Measurements from ENCODE around the gene RARRES2.

Gene RARRES2

DNA sequence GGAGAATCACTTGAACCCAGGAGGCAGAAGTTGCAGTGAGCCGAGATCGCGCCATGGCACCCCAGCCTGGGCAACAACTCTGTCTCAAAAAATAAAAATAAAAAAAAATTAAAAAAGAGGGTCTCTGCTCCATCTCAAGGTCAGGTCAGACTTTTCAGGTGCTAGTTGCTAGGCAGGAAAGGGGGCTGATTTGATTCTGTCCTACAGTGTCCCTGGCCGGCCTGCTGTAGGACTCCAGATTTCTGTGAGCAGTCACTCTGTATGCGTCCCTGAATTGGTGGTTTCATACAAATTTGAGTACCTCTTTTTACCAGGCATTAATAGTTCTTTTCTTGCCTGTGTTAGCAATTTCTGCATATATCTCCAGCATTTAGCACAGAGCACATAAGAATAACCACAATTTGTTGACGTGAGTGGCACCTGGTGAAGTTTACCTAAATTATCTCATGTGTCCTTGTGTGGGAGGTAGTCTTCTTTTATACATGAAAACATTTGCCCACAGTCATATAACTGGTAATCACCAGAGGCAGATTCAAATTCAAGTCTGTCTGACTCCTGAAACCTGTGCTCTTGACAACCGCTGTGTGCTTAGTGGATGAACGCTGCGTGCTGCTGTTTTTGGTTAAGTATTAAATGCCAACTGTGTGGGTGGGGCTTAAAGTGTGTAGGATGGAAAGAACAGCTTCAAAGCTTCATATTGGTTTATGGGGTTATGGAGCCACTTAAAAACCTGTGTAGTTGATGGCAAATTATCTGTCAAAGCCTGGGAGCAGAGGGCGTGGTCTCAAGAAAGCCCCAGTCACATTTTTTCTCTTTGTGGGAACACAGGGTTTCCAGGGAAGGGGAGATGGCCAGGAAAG is 34.5 kb upstream of the RARRES2 start:
- DNase-seq, result no peak

DNA sequence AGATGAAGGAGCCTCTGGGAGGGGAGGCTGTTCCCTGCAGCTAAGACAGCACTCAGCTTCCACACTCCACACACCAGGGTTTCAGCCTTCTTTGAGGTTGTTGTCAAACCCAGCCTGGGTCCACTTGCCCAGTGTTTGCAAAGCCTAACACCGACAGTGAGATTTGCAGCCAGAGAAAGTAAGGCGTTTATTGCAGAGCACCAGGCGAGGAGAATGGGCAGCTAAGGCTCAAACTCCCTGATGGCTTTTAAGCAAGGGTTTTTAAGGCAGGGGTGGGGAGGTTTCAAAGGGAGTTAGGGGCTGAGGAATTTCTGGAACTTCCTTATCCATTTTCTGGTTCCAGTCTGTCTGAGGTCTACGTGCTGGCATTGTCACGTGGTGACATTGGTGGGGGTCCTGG is 33.0 kb upstream of the RARRES2 start:
- no peak for DNase-seq

GRCh38 chr7:150374026-150374425 is 32.6 kb upstream of the RARRES2 start:
- no peak for DNase-seq

DNA sequence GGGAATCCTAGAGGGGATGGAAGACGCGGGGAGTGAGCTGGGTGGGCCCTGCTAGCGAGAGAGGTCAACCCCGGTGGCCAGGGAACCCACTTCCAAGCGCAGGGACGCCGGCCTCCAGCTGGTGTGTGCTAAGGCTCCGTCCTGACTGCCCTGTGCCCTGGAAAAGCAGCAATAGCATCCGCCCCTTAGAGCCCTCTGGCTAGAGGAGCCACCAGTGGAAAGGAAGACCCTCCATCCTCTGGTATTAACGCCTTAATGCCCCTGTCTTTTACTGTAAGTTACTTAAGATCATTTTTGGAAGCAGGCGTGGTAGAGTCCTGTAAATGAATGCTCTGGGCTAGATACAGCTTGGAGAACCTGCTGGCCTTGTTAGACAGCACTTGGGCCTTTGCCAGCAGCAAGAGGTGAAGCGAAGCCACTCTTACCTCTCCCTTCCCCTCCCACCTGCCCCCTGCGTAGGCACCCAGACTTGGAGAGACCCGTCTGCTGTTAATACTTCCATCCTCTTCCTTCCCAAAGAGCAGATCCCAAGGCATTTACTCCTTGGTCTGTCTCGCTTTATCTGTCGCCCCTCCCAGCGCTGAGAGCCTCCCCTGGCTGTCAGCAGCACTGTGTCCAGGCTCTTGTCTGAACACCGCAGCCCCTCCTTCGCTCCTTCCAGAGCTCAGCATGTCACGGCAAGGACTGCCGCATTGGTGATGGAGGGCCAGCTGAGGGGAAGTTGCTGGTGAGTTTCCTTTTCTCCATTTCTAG is 31.8 kb upstream of the RARRES2 start:
- no peak for DNase-seq

- DNase-seq, result no peak
Observed at GRCh38 chr7:150372271-150373048, 31.0 kb upstream of the RARRES2 start.

GRCh38 chr7:150371996-150372270 is 30.5 kb upstream of the RARRES2 start:
- DNase-seq, result no peak

DNA sequence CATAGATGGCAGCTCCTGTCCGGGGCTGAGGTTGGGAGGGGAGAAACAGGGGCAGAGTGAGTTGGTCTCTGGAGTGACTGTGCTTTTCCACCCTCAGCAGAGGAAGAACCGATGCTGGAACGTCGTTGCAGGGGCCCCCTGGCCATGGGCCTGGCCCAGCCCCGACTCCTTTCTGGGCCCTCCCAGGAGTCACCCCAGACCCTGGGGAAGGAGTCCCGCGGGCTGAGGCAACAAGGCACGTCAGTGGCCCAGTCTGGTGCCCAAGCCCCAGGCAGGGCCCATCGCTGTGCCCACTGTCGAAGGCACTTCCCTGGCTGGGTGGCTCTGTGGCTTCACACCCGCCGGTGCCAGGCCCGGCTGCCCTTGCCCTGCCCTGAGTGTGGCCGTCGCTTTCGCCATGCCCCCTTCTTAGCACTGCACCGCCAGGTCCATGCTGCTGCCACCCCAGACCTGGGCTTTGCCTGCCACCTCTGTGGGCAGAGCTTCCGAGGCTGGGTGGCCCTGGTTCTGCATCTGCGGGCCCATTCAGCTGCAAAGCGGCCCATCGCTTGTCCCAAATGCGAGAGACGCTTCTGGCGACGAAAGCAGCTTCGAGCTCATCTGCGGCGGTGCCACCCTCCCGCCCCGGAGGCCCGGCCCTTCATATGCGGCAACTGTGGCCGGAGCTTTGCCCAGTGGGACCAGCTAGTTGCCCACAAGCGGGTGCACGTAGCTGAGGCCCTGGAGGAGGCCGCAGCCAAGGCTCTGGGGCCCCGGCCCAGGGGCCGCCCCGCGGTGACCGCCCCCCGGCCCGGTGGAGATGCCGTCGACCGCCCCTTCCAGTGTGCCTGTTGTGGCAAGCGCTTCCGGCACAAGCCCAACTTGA is 29.9 kb upstream of the RARRES2 start:
- DNase-seq, result no peak

DNA sequence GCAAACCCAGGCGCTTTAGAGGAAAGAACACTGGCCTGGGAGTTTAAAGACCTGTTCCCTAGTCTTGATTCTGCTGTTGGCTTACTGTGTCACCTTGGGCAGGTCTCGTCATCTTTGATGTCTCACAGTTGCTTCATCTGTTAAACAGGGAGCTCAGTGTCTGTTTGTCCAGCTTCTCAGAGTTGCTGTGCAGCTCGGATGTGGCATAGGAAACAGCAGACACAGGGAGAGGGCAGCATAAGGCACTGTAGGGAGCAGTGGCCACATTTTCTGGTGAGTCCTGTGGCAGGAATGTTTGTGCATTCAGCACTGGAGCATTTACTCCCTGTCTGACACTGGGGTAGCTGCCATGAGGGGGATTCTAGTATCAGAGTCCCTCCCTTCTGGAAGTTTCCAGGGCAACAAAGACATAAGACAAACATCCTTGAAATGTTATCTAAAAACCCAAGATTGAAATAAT is 29.2 kb upstream of the RARRES2 start:
- DNase-seq, result no peak

DNA sequence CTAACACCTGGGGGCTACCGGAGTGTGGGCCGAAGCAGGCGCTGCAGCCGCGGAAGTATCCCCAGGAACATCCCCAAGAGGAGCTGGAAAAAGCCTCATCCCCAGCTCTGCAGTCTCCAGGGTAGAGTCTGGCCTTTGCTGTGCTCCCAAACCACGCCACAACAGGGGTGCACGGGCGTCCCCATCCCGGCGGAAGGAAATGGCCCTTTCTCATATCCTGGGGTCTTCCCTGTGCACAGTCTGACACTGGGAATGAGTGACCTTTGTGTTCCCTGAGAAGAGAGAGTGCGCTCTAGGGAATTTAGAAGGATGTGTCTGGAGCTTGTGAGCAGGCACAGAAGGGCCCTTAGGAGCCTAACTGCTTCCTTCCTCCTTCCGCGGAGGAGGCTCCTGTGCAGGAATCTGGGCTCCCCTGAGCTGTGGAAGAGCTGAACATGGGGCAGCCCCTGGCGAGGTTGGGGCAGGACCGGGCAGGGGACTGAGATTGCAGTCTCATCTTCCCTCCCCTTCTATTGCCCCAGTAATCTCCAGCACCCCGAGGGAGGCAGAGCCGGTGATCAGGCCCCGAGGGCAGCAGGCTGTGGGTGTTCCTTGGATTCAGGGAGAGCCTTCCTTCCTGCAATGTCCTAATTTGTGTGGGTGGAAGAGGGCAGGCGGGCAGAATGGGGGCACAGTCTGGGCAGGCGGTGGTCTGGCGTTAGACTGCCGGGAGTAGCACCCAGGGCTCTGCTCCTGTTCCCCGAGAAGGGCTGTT is 28.5 kb upstream of the RARRES2 start:
- no peak for DNase-seq

DNA sequence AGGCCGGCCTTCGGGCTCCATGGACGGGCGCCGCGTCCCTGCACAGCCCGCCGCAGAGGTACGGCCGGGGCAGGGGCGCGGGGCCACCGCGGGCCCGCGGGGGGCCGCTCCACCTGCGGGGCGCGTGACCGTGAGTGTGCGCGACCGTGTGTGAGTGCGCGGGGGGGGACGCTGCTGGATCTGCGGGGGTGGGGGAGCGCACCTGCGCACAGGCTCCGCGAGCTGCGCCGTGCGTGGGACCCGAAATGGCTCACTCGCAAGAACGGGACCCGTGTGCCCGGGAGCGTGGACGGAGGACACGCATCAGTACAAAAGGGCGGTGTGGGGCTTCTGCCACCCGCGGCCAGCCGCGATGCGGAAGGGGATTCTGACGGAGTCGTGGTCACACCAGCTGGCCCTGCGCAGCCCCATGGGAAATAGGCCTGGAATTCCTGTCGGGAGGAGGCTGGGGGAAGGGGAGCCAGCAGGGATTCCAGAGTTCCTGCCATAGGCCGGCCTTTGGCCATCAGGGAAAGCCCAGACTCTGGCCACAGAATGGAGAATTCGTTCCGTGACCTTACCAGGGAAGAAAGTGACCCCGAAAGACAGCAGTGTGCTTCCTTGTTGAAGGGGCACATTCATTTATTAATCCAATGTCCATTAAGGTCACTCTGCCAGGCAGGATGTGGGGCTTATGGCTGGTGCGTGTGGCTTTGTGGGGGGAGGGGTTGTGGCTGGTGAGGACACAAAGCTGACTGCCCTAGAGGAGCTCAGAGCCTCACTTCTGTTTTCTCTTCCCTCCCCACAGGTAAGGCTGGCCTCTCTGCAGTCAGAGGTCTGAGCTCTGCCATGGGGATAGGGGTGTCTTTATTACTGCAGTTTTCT is 27.7 kb upstream of the RARRES2 start:
- DNase-seq, result peak; percentile 62

GRCh38 chr7:150368096-150368883 is 26.9 kb upstream of the RARRES2 start, which contains the start of gene REPIN1:
Gene REPIN1, plus strand, starts transcription at chr7:150368822. Its CDS starts 890 bp downstream, at chr7:150369712.
- peak; percentile 97 for DNase-seq

- DNase-seq, result no peak
Observed at GRCh38 chr7:150367677-150368095, 26.3 kb upstream of the RARRES2 start.

- DNase-seq, result no peak
Observed at GRCh38 chr7:150365673-150366398, 24.4 kb upstream of the RARRES2 start.

DNA sequence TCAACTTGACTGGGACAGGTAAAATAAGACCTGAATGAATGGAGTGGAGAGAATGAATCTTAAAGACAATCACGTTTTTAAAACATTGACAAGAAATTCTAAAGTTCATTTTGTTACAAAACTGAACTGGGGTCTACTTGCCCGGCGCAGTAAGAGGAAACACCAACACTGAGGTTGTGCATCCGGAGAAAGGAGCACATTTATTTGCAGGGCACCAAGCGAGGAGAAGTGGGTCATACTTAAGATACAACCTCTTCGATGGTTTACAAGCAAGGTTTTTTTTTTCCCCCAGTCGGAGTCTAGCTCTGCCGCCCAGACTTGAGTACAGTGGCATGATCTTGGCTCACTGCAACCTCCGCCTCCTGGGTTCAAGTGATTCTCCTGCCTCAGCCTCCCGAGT is 23.8 kb upstream of the RARRES2 start:
- no peak for DNase-seq

DNA sequence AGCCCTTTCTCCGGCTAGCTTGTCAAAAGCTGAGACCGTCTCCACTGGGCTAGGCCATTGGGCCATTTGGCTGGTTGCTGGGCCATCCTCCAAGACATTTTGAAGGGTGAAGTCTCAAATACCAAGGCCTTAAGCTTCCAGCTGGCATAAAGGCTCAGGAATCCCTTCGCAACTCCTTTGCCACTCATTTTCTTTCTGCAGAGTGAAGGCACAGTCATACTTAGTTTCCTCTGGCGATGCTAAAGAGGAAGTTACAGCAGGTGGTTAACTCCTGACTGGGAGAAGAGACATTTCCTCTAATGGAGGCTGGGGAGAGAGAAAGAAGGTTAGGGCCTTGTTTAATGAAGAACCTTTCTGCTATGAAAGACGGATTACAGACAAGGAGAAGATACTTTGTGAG is 22.4 kb upstream of the RARRES2 start:
- DNase-seq, result no peak

DNA sequence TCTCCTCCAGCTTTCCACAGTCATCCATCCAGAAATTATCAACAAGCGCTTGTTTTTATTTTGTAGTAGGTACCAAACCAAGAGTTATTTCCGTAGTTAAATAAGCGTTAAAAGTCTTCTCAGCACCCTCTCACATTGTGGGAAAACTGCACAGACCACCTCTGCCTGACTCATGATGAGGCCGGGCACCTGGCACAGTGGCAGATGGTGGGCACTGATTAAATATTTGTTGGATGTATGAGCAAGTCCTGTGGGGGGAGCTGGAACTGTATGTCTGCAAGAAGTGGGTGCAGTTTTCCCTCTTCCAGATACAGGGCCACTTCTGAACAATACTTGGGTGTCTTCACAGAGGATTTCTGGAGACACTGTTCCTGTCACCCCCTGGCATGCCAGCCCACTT is 21.9 kb upstream of the RARRES2 start:
- DNase-seq, result no peak

- DNase-seq, result no peak
Observed at GRCh38 chr7:150361807-150362621, 20.6 kb upstream of the RARRES2 start.

GRCh38 chr7:150361402-150361801 is 20.0 kb upstream of the RARRES2 start:
- no peak for DNase-seq

All from COR-L47 (cell line).